Right lobe of liver (tissue), 6 donors: ENCODE measurements around the gene GAREM1. TPM values are rescaled to one million over a fixed set of nuclear protein-coding genes. Genes with fewer than 3 reads are reported as not detected.

ENCODE experiments used
- ATAC-seq, 4 donors: fragments of 200-7000 bp; cut with Tn5 transposase; one replicate each; pipeline ENCODE4 v1.9.1; 2020; ENCODE audit warnings: mild to moderate bottlenecking in 4 of 4, moderate library complexity in 4 of 4
- DNase-seq, 3 donors: peaks; one replicate each; pipeline ENCODE4 v3.0.0-alpha.2; 2020
- H3K27ac ChIP-seq, 3 donors: fragments of 200-600 bp; one replicate each; pipeline ENCODE4 v1.8.0; 2022
- H3K27me3 ChIP-seq, 2 donors: fragments of 200-600 bp; one replicate each; pipeline ENCODE4 v1.8.0; 2022
- H3K36me3 ChIP-seq, 4 donors: fragments of 200-600 bp; sonication (generic) in 1 of 4; one replicate each; pipeline versions ENCODE4 v1.5.1 to v1.8.0; 2017 to 2022; ENCODE audit warnings: control low read depth in 1 of 4
- H3K4me1 ChIP-seq, 4 donors: fragments of 200-600 bp; sonication (generic) in 1 of 4; one replicate each; pipeline versions ENCODE4 v1.5.1 to v1.8.0; 2017 to 2022; ENCODE audit warnings: control low read depth in 1 of 4
- H3K4me3 ChIP-seq, 3 donors: fragments of 200-600 bp; one replicate each; pipeline ENCODE4 v1.8.0; 2022
- H3K9me3 ChIP-seq, 4 donors: fragments of 200-600 bp; sonication (generic) in 1 of 4; one replicate each; pipeline versions ENCODE4 v1.5.1 to v1.8.0; 2017 to 2022; ENCODE audit warnings: control low read depth in 1 of 4
- POLR2A ChIP-seq: fragments of 450-650 bp; IDR thresholded peaks from one replicate; pipeline ENCODE4 v1.6.1; 2017; ENCODE audit warnings: antibody characterized with exemption, mild to moderate bottlenecking
- WGBS: methylation state at CpG from one replicate; pipeline ENCODE4 v1.1.6; 2018; ENCODE audit warnings: low coverage, low lambda C conversion rate; ENCODE audit not compliant: insufficient coverage; ENCODE audit errors: missing lambda C conversion rate; 5-methylcytosine and 5-hydroxymethylcytosine counted together
- intact Hi-C, 2 donors: fragments of 100-400 bp; cut with DNase I; formaldehyde crosslinking; loops; one replicate each; pipeline versions ENCODE4 v1.11.2 to v1.14.1; 2022
- total RNA-seq, 6 experiments: library from RNA; depleted of rRNA in 2 of 6; stranded (reverse); fragments of >200 nt in 2 of 6; fragmentation: NEBNext Ultra II Directional in 3 of 6; extraction: Animal tissue kit (Norgen Biotek cat#: 25700) in 3 of 6; gene quantifications; one replicate each; pipeline versions ENCODE4 v1.1.0 to v1.2.4, GENCODE V29; 2016 to 2023
- TF ChIP-seq, protein P1 (sequence below), 4 donors: fragments of 200-600 bp in 3 of 4; fragments of 450-650 bp in 1 of 4; IDR thresholded peaks; one replicate each; pipeline versions ENCODE4 v1.5.1 to v1.8.0; 2016 to 2022; ENCODE audit warnings: antibody characterized with exemption in 4 of 4, mild to moderate bottlenecking in 2 of 4
- donor health status: DM: no; HTN: yes; CAD: no.
- donor health status: DM: no; HTN: no; CAD: no.
- donor health status: DM: no; HTN: no; CAD: no.
- donor health status: DM: no; HTN: yes; CAD: no.
- donor health status: DM: no; HTN: yes; CAD: no.

Gene GAREM1
- total RNA-seq, 6 experiments from 2014 or later, result 5.5 to 11.3 (median 6.6) TPM

GRCh38 chr18:32380559-32380958 is 90.1 kb downstream of the GAREM1 start:
- no peak overlapping the region for H3K4me3 ChIP-seq
- H3K27me3 ChIP-seq, result no peaks in the 10 kb centered on the region
- 27% methylated on average over 1 of the region's 1 CpG for WGBS
- no peaks in the 10 kb centered on the region for H3K9me3 ChIP-seq
- intact Hi-C loops, result no loop called here
- no peak overlapping the region for H3K27ac ChIP-seq
- TF ChIP-seq, protein P1, sequence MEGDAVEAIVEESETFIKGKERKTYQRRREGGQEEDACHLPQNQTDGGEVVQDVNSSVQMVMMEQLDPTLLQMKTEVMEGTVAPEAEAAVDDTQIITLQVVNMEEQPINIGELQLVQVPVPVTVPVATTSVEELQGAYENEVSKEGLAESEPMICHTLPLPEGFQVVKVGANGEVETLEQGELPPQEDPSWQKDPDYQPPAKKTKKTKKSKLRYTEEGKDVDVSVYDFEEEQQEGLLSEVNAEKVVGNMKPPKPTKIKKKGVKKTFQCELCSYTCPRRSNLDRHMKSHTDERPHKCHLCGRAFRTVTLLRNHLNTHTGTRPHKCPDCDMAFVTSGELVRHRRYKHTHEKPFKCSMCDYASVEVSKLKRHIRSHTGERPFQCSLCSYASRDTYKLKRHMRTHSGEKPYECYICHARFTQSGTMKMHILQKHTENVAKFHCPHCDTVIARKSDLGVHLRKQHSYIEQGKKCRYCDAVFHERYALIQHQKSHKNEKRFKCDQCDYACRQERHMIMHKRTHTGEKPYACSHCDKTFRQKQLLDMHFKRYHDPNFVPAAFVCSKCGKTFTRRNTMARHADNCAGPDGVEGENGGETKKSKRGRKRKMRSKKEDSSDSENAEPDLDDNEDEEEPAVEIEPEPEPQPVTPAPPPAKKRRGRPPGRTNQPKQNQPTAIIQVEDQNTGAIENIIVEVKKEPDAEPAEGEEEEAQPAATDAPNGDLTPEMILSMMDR (IDR thresholded peaks at IDR 0.05), result no peak
- no peak for TF ChIP-seq POLR2A
- no peak for DNase-seq
- H3K36me3 ChIP-seq, result no peaks in the 10 kb centered on the region
- peaks cover 0 to 11% (median 5%) of the 10 kb centered on the region in 4 donors for H3K4me1 ChIP-seq
- ATAC-seq, result no peak

- no peak overlapping the region for H3K4me3 ChIP-seq
- ATAC-seq, result no peak
- intact Hi-C loops, result no loop called here
- H3K36me3 ChIP-seq, result no peaks in the 10 kb centered on the region
- DNase-seq, result no peak
- no peak overlapping the region for H3K27ac ChIP-seq
- no peak for TF ChIP-seq POLR2A
- TF ChIP-seq, protein P1 (IDR thresholded peaks at IDR 0.05), result no peak
- no peaks in the 10 kb centered on the region for H3K9me3 ChIP-seq
- 90% methylated on average over 7 of the region's 7 CpGs for WGBS
- no peaks in the 10 kb centered on the region for H3K27me3 ChIP-seq
- H3K4me1 ChIP-seq, result peaks cover 0 to 16% (median 6%) of the 10 kb centered on the region in 4 donors
Observed at GRCh38 chr18:32379891-32380290, 90.8 kb downstream of the GAREM1 start.

- Histone ChIP-seq H3K27ac (peak overlapping the region; percentile 15 to 87 (median 86)), H3K4me3 (no peak overlapping the region), H3K4me1 (peaks cover 0 to 25% (median 6%) of the 10 kb centered on the region in 4 donors), H3K9me3 (no peaks in the 10 kb centered on the region), H3K36me3 (no peaks in the 10 kb centered on the region), H3K27me3 (no peaks in the 10 kb centered on the region)
- TF ChIP-seq POLR2A, result peak; percentile 59
- TF ChIP-seq, protein P1 (IDR thresholded peaks at IDR 0.05), result no peak
- peak; percentile 78 to 91 (median 90) for ATAC-seq
- 39% methylated on average over 4 of the region's 4 CpGs for WGBS
- intact Hi-C loops, result no loop called here
- DNase-seq, result peak; percentile 44 to 76 (median 60)
Observed at GRCh38 chr18:32378705-32379104, 92.0 kb downstream of the GAREM1 start.

- WGBS, result 37% methylated on average over 3 of the region's 3 CpGs
- Histone ChIP-seq H3K27ac (peak overlapping the region in 2 of 3 donors; percentile 90 to 92), H3K36me3 (no peaks in the 10 kb centered on the region), H3K27me3 (no peaks in the 10 kb centered on the region), H3K9me3 (no peaks in the 10 kb centered on the region), H3K4me3 (no peak overlapping the region), H3K4me1 (peaks cover 0 to 46% (median 15%) of the 10 kb centered on the region in 4 donors)
- ATAC-seq, result peak in 1 of 4 donors; percentile 4
- intact Hi-C loops, result no loop called here
- no peak for DNase-seq
- TF ChIP-seq, protein P1 (IDR thresholded peaks at IDR 0.05), result no peak
- TF ChIP-seq POLR2A, result no peak
Observed at GRCh38 chr18:32373995-32374394, 96.7 kb downstream of the GAREM1 start.

DNA sequence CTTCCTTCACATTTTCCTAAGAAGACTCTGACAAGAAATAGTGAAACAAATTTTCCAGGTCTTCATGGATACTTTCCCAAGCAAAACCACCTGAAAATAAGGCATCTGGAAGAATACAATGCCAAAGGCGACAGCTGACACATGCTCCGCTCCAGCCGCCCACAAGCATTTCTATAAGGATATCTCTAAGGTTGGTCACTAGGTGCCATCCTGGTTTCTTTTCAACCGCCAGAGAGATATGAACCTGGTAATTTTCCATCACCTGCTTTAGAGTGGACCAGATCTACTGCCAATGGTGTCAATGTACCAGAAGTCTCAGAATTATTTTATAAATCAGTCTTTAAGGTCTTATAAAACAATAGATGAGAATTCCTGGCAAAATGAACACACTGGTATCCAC is 97.2 kb downstream of the GAREM1 start:
- TF ChIP-seq, protein P1 (IDR thresholded peaks at IDR 0.05), result no peak
- no peak for TF ChIP-seq POLR2A
- WGBS, result 92% methylated on average over 4 of the region's 4 CpGs
- no peak overlapping the region for H3K4me3 ChIP-seq
- peak overlapping the region in 2 of 3 donors; percentile 90 to 92 for H3K27ac ChIP-seq
- no peaks in the 10 kb centered on the region for H3K36me3 ChIP-seq
- H3K9me3 ChIP-seq, result no peaks in the 10 kb centered on the region
- no peak for DNase-seq
- peaks cover 0 to 46% (median 15%) of the 10 kb centered on the region in 4 donors for H3K4me1 ChIP-seq
- no peak for ATAC-seq
- no peaks in the 10 kb centered on the region for H3K27me3 ChIP-seq
- intact Hi-C loops, result no loop called here
